Measurements from ENCODE around the gene HMX3.

The HMX3 gene

DNA sequence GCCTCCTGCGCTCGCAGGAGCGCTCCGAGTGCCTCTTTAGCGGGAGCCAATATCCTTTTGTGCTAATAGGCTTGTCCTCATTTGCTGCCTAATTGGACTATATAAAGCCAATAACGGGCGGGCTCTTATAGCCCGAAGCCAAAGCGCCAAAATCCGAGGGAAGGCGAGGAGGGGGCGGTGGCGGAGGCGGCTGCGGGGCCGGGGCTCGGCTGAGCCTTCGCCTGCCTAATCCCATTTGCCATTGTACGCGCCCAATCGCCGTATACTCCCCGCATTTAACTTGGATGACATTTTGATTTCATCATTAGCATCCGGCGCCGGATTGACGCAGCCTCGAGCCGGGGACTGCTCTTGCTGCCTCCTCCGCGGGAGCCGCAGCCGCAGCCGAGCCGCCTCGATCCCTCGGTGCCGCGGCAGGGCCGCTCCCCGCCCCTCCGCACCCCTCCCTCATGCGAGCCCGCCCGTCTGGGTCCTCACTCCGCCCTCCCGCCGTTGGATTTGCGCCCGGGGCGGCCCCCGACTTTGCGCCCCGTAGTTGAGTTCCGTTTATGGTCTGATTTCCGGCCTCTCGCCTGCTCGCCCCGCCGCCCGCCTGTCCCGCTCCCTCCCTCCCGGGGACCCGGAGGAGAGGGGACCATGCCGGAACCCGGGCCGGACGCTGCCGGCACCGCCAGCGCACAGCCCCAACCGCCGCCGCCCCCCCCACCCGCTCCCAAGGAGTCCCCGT is at the start of gene HMX3:
Gene HMX3 (plus strand): TSS at position 556 of the 727 bp plus-strand sequence. CDS start 81 bp downstream, at position 637.
- no peak for DNase-seq (ENCODE audit: low read depth)
- no peak within 1 kb of the TSS for H3K4me3 ChIP-seq (ENCODE audit: low read length)
- TF ChIP-seq, protein P1, sequence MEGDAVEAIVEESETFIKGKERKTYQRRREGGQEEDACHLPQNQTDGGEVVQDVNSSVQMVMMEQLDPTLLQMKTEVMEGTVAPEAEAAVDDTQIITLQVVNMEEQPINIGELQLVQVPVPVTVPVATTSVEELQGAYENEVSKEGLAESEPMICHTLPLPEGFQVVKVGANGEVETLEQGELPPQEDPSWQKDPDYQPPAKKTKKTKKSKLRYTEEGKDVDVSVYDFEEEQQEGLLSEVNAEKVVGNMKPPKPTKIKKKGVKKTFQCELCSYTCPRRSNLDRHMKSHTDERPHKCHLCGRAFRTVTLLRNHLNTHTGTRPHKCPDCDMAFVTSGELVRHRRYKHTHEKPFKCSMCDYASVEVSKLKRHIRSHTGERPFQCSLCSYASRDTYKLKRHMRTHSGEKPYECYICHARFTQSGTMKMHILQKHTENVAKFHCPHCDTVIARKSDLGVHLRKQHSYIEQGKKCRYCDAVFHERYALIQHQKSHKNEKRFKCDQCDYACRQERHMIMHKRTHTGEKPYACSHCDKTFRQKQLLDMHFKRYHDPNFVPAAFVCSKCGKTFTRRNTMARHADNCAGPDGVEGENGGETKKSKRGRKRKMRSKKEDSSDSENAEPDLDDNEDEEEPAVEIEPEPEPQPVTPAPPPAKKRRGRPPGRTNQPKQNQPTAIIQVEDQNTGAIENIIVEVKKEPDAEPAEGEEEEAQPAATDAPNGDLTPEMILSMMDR (IDR thresholded peaks at IDR 0.05; ENCODE audit: insufficient read depth, low read depth, low read length, missing control alignments): no peak

DNA sequence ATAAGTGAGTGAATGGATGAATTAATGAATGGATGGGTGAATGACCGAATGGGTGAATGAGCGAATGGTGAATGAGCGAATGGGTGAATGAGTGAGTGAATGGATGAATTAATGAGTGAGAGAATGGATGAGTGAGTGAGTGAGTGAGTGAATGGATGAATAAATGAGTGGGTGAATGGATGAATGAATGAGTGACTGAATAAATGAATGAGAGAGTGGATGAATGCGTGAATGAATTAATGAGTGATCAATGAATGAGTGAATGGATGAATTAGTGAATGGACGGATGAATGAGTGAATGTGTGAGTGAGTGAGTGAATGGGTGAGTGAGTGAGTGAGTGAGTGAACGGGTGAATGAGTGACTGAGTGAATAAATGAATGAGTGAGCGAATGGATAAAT is 49.5 kb upstream of the HMX3 start:
- TF ChIP-seq, protein P1 (IDR thresholded peaks at IDR 0.05; ENCODE audit: insufficient read depth, low read depth, low read length, missing control alignments): no peak
- DNase-seq (ENCODE audit: low read depth): no peak
- no peak overlapping the region for H3K4me3 ChIP-seq (ENCODE audit: low read length)

DNA sequence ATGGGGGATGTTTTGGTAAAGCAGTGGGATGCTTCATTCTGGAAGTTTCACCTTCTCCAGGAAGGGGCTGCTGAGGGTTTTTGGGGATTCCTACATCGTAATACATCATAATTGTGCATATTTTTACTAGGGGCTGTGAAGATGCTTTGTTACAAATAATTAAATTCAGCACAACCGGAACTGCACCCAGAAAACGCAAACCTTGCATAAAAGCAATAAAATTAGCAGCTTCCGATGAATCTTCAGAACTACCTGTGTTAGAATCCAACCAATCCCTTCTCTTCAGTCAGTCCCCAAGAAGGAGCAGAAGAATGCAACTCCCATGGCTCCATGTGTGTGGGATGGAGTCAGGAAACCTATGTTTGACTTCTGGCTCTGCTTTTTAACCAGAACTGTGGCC is 48.4 kb upstream of the HMX3 start:
- TF ChIP-seq, protein P1 (IDR thresholded peaks at IDR 0.05; ENCODE audit: insufficient read depth, low read depth, low read length, missing control alignments): no peak
- DNase-seq (ENCODE audit: low read depth): no peak
- no peak overlapping the region for H3K4me3 ChIP-seq (ENCODE audit: low read length)

DNA sequence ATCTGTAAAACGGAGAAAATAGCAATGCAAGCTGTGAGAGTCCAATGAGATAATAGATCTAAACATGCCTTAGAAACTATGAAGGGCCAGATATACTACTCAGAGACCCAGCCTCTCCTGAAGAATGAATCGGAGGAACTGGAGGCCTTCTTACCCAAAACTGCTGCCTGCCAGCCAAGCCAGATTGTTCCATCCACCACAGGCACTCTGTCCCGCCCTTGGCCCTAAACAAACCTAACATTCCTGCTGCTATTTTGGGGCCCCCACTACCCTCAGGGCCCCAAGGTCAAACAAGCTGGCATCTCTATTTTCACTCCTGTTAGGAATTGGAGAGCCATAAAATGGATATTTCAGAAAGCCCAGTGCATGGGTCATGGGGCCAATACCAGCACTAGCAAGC is 48.0 kb upstream of the HMX3 start:
- no peak for DNase-seq (ENCODE audit: low read depth)
- no peak overlapping the region for H3K4me3 ChIP-seq (ENCODE audit: low read length)
- TF ChIP-seq, protein P1 (IDR thresholded peaks at IDR 0.05; ENCODE audit: insufficient read depth, low read depth, low read length, missing control alignments): no peak

DNA sequence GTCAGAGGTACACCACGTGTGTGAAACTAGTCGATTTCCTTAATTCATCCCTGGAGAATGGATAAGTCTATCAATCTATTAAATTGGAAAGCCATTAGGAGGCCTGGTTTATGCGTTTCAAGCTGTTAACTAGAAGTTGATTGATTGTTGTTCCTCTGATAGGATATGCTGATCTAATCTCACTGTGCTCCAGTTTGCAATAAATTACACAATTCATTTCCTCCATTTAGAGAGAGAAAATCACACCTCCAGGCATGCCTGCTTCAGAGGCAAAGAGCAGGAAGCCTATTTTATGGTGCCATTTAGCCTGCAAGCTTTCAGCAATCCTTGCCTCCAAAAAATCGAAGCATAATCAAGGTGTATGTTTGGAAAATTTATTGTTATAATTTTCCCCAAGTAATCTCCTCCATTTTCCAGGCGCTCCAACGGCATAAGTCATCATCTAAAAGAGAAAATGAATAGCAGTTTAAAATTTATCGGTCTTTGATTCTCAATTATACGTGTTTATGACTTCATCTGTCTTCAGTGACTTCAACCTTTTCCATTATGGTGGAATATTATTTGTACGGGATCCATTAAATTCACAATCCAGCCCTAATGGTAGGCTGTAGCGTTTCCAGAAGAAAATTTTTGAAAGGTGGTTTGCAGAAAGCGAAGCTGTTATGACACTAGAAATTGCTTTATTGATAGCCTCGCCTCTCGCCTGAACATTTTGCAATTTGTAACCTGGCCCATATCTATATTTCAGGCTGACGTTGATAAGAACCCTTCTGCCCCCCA is 42.9 kb upstream of the HMX3 start:
- TF ChIP-seq, protein P1 (IDR thresholded peaks at IDR 0.05; ENCODE audit: insufficient read depth, low read depth, low read length, missing control alignments): no peak
- H3K4me3 ChIP-seq (ENCODE audit: low read length): no peak overlapping the region
- DNase-seq (ENCODE audit: low read depth): no peak

DNA sequence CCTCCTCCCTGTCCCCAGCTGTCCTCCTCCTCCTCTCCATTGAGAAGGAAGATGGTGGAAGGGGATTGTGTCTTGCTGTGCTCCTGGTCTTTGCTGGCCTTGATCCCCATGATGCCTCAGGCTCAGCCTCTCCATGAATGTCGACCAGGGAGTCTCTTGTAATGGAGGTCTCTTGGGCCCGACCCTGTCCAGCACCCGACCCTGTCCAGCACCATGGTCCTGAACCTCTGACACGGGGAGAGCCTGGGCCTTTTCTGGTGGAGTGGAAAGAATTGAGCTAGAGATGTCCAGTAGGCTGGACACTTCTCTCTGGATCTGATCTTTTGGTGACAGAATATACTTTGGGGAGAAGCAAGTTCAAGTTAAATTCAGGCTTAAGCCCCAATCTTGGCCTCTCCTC is 42.3 kb upstream of the HMX3 start:
- TF ChIP-seq, protein P1 (IDR thresholded peaks at IDR 0.05; ENCODE audit: insufficient read depth, low read depth, low read length, missing control alignments): no peak
- no peak for DNase-seq (ENCODE audit: low read depth)
- no peak overlapping the region for H3K4me3 ChIP-seq (ENCODE audit: low read length)
